ACC112 (cell line): ENCODE measurements around the gene APPL1.
"Not testable (repeated sequence)": the region's sequence is repeated elsewhere in the genome, so short reads cannot be mapped to it uniquely, and the experiment has no call there.

Experiments
- H2AFZ ChIP-seq: fragments of 200-600 bp; sonication (generic); one replicate; pipeline ENCODE4 v1.6.0; 2017; ENCODE audit warnings: antibody characterized with exemption, low read length; ENCODE audit not compliant: unreplicated experiment
- H3K27ac ChIP-seq: fragments of 200-600 bp; sonication (generic); 2 replicates; pipeline ENCODE4 v1.5.1; 2014; ENCODE audit warnings: low read depth, mild to moderate bottlenecking, antibody characterized with exemption, low read length, moderate library complexity
- H3K27me3 ChIP-seq: fragments of 200-600 bp; sonication (generic); 2 replicates; pipeline ENCODE4 v1.6.1; 2014; ENCODE audit warnings: mild to moderate bottlenecking, antibody characterized with exemption, low read length, moderate library complexity, mixed read lengths; ENCODE audit not compliant: insufficient read depth
- H3K36me3 ChIP-seq: fragments of 200-600 bp; sonication (generic); 2 replicates; pipeline ENCODE4 v1.6.1; 2016; ENCODE audit warnings: mild to moderate bottlenecking, antibody characterized with exemption, low read length, moderate library complexity, mixed read lengths; ENCODE audit not compliant: insufficient read depth
- H3K4me1 ChIP-seq: fragments of 200-600 bp; sonication (generic); one replicate; pipeline ENCODE4 v1.6.1; 2016; ENCODE audit warnings: low read length, mixed read lengths; ENCODE audit not compliant: insufficient read depth, unreplicated experiment, control insufficient read depth
- H3K4me3 ChIP-seq: fragments of 200-600 bp; sonication (generic); 2 replicates; pipeline ENCODE4 v1.5.1; 2014; ENCODE audit warnings: mild to moderate bottlenecking, low read depth, low read length
- H3K79me2 ChIP-seq: fragments of 200-600 bp; sonication (generic); one replicate; pipeline ENCODE4 v1.6.0; 2016; ENCODE audit warnings: low read length; ENCODE audit not compliant: control insufficient read depth, unreplicated experiment, insufficient read depth

Gene APPL1

DNA sequence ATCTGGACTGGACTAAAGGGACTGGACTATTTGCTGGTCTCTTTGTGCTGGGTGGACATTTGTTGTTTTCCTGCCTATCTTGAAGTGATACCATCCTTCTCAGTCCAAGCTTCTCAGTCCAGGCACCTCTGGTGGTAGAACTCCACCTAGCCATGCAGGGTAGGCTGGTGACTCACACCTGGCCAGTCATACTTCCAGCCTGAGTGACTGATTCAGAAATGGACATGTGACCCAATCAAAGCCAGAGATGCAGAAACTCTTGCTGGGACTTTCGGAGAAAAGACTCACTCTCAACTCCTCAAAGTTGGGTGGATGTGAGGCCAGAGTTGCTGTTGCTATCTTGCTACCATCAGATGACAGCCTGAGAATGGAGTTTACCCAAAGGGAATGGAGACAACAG lies 70.5 kb downstream of the APPL1 start:
- no peaks in the 10 kb centered on the region for H3K79me2 ChIP-seq
- no peaks in the 10 kb centered on the region for H3K36me3 ChIP-seq
- H3K27ac ChIP-seq = no peak overlapping the region
- H3K4me1 ChIP-seq = peaks cover 4% of the 10 kb centered on the region
- no peak overlapping the region for H2AFZ ChIP-seq
- no peak overlapping the region for H3K4me3 ChIP-seq
- no peaks in the 10 kb centered on the region for H3K27me3 ChIP-seq

DNA sequence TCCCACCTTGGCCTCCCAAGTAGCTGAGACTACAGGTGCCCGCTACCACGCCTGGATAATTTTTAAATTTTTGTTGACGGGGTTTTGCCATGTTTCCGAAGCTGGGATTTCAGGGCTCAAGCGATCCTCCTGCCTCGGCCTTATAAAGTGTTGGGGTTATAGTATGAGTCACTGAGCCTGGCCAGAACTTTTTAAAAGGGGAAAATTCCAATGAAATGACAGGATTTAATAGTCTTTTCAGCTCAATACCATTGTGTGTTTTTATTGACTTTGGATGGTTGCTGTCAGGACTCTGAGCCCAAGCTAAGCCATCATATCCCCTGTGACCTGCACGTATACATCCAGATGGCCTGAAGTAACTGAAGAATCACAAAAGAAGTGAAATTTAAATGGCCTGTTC lies 76.0 kb downstream of the APPL1 start:
- not testable (repeated sequence) for H2AFZ ChIP-seq, H3K4me1 ChIP-seq, H3K27ac ChIP-seq, H3K79me2 ChIP-seq, H3K36me3 ChIP-seq, H3K27me3 ChIP-seq, H3K4me3 ChIP-seq

DNA sequence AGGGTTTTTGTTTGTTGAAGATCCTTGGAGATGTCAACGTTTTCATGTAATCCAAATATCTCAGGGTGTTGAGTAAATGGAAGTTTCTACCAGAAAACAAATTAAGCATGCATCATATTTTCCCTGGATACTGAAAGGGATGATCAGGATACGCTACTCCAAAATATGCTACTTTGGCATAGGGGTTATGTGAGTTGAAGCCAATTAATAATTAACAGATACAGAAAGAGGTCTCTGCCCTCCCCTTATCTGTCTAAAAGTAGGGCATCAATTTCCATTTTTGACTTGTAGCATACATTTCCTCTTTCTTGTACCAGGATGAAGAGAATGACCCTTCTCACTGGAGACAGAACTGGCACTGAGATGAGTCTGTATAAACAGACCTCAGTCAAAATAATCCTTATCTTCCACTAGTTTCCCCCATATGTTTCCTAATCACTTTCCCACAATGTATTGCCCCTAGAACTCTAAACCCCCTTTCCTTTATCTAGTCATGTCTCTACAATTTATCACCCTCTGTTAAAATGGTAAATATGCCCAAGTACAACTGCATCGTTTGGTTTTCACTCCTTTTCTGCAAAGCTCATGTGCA lies 82.3 kb downstream of the APPL1 start:
- no peaks in the 10 kb centered on the region for H3K4me1 ChIP-seq
- no peaks in the 10 kb centered on the region for H3K36me3 ChIP-seq
- no peaks in the 10 kb centered on the region for H3K79me2 ChIP-seq
- no peak overlapping the region for H3K4me3 ChIP-seq
- H3K27me3 ChIP-seq = peaks cover 20% of the 10 kb centered on the region
- no peak overlapping the region for H2AFZ ChIP-seq
- H3K27ac ChIP-seq = no peak overlapping the region

DNA sequence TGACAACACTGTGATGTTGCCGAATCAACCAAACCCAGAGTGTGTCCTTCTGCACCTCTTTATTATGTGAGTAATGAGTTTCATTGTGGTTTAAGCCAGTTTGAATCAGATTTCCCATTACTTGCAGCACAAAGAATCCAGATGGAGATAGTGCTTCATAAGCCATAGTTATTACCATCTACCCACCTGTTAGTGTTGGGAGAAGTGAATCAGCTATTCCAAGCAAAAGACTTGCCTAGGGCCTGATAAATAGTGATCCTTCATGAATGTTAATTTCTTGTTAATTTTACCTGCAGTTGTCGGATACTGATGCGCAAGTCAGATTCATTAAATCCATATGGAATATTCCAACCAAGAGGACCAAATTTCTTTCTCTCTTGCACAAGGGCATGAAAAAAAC lies 86.7 kb downstream of the APPL1 start:
- no peaks in the 10 kb centered on the region for H3K79me2 ChIP-seq
- H3K36me3 ChIP-seq = no peaks in the 10 kb centered on the region
- H2AFZ ChIP-seq = no peak overlapping the region
- no peak overlapping the region for H3K27ac ChIP-seq
- no peaks in the 10 kb centered on the region for H3K4me1 ChIP-seq
- H3K27me3 ChIP-seq = peaks cover 61% of the 10 kb centered on the region
- no peak overlapping the region for H3K4me3 ChIP-seq
